HG03378 (cell line): ENCODE measurements around the gene GPC2.
A peak's percentile ranks its signal among the peaks of the same experiment; 100 is the strongest.
"Not testable (repeated sequence)": the region's sequence is repeated elsewhere in the genome, so short reads cannot be mapped to it uniquely, and the experiment has no call there.

Experiments used
- ATAC-seq: cut with Tn5 transposase; IDR thresholded peaks from one replicate; pipeline ENCODE4 v1.9.1; 2021; ENCODE audit warnings: mild to moderate bottlenecking, moderate library complexity; ENCODE audit not compliant: unreplicated experiment

GPC2 gene

DNA sequence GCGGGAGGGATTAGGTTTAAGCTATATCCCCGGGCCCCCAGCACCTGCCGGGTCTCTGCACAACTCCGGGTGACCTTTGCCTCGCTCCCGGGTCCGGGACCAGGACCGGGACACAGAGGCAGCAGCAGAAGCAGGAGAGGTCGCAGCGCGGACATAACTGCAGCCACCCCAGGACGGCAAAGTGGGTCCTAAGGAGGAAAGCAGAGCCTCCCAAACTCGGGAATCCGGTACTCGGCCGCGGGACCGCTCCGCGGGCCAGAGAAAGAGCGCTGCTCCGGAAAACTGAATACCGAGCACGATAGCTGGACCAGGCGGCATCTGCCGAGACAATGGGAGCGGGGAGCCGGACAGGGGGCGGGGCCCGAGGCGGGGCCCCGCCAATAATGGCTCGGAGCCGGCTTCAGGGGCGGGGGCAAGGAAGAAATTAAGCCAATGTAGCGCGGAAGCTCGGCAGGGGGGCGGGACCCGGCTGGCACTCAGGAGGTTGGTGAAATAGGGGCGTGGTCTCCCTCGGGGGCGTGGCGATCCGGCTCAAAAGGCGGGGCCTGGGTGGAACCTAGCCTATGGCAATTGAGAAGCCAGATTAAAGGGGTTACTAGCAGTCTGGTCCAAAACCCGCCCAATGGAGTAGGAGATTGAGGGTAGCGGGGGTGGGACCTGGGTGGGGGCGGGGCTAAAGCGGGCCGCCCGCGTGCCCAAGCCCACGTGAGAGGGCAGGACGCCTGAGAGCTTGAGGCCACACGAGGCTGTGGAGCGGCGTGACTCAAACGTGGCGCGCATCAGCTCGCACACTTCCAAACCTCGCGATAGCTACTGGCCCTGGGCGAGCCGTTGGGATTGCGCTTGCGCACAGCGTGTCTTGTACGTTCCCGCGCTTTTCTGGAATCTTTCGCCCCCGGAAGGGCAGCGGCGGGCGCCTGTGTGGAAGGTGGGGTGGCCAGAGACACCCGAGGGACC is at the start of gene GPC2, which contains the start of gene STAG3:
Gene GPC2 (minus strand): TSS at position 337 of the 957 bp plus-strand sequence. CDS start 182 bp downstream, at position 155.
Gene STAG3 (plus strand): TSS at position 874 of the 957 bp plus-strand sequence. CDS start 2,639 bp downstream, outside the sequence.
- peak; percentile 76 for ATAC-seq

- not testable (repeated sequence) for ATAC-seq
Observed at GRCh38 chr7:100224891-100225290, 47.7 kb upstream of the GPC2 start.

GRCh38 chr7:100223376-100223927 is 46.3 kb upstream of the GPC2 start:
- ATAC-seq: not testable (repeated sequence)

GRCh38 chr7:100222445-100223132 is 45.4 kb upstream of the GPC2 start:
- no peak for ATAC-seq

DNA sequence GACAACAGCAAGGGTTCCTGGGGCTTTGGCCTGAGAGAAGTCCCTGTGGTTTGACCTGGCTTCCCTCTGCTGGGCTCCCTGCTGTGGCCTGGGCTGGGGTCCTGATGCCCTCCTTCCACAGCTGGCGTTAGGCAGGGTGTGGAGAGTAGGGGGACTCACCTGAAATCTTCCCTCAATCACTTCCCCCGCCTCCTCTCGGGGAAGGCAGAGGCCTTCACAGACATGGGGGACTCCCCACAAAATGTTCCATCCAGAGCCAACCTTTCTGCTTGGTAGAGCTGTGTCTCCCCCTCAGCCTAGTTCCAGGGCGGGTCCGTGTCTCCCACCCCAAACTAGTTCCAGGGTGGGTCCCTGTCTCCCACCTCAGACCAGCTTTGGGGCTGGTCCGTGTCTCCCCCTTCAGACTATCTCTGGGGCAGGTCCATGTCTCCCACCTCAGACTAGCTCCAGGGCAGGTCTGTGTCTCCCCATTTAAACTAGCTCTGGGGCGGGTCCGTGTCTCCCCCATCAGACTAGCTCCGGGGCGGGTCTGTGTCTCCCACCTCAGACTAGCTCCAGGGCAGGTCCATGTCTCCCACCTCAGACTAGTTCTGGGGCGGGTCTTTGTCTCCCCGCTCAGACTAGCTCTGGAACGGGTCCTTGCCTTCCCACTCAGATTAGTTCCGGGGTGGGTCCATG is 44.7 kb upstream of the GPC2 start:
- no peak for ATAC-seq

- ATAC-seq: peak; percentile 39
Observed at GRCh38 chr7:100221231-100221718, 44.1 kb upstream of the GPC2 start.

- no peak for ATAC-seq
Observed at GRCh38 chr7:100220586-100221230, 43.5 kb upstream of the GPC2 start.

GRCh38 chr7:100219801-100220585 is 42.8 kb upstream of the GPC2 start, which contains the start of gene PVRIG:
TSS of gene PVRIG (plus strand) at chr7:100219949. CDS start at chr7:100219971, 22 bp downstream.
- not testable (repeated sequence) for ATAC-seq

DNA sequence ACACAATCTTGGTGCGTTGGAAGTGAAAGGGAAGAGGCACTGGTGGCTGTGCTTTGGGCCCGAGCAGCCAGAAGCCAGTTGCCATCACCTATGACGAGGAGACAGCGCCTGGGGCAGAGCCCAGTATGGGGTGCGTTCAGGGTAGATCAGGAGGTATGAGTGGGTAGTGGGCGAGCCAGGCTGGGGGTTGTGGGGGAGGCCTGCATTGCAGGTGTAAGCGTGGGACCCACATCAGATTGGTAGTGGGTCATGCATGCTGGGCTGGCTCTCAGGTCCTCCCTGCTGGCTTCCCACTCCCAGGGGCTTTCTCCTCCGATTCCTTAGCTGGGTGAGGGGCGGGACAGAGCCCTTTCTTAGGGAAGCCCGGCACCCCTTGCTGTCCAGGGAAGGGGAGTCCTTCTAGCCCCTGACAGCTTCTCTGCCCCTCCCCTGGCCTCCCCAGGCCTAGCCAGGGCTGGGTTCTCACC is 42.1 kb upstream of the GPC2 start:
- no peak for ATAC-seq

- peak; percentile 27 for ATAC-seq
Observed at GRCh38 chr7:100217934-100218333, 40.8 kb upstream of the GPC2 start.

DNA sequence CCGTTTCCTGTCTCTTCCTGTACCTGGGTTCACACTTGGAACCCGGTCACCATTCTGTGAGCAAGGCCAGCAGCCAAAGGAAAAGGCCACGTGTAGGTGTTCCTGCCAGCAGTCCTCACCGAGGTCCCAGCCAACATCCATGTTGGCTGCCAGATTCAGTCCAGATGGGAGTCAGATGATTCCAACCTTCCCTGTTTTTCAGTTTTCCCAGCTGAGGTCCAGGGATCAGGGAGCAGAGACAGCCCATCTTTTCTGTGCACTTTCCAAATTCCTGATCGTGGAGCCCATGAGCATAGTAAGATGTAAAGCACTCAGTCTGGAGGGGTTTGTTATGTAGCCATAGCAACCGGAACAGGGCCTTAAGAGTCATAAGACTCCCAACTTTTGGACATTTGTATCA is 38.7 kb upstream of the GPC2 start:
- no peak for ATAC-seq

DNA sequence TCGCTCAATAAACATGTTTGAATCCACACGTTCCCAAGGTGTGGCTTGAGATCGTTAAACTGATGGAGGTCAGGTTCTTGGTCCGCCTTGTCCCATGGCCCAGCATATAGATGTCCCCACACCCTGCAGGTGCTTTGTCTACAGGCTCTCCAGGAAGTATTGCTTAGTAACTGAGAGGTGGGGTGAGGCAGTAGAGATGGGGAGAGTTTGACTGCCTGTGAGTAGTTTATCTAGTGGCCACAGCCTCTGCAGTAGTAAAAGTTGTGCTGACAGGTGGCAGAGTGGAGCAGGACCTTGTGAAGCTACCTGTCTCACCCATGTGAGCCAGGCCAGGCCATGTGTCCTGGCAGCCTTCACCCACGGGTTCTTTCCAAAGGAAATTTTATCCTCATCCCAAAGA is 37.2 kb upstream of the GPC2 start:
- not testable (repeated sequence) for ATAC-seq

GRCh38 chr7:100213672-100214071 is 36.5 kb upstream of the GPC2 start:
- no peak for ATAC-seq

GRCh38 chr7:100212631-100213286 is 35.6 kb upstream of the GPC2 start:
- ATAC-seq: no peak

- ATAC-seq: peak; percentile 45
Observed at GRCh38 chr7:100211342-100211780, 34.2 kb upstream of the GPC2 start.

GRCh38 chr7:100210805-100211204 is 33.6 kb upstream of the GPC2 start:
- ATAC-seq: no peak

GRCh38 chr7:100209493-100209892 is 32.3 kb upstream of the GPC2 start:
- no peak for ATAC-seq

DNA sequence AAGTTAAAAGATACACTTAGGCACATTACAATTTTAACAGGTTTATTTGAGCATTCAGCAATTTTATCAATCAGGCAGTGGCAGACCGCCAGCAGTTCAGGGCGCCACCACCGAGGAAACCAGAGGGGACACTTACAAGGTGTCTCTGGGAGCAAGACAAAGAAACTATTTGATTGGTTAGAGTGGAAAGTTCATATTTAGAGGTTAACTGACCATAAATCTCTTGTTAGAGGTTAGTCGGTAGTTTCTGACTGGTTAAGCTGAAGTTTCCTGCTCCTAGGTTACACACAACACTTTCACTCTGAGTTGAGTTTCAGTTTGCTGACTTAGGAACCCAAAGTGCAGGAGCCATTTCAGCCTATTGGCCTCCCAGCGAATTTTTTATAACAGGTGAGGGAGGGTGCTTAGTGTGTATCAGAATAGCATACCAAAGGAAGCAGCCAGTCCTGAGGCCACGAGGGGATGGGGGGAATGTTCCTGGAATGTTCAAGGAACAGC is 31.8 kb upstream of the GPC2 start:
- ATAC-seq: peak; percentile 75
